Activated naive CD4-positive, alpha-beta T cell treated with anti-CD3 and anti-CD28 coated beads, Interleukin-2, amount 50 U/mL, for 72 hours (primary cell): ENCODE data around the gene PSMD12. TPM values are rescaled to one million over a fixed set of nuclear protein-coding genes. Genes with fewer than 3 reads are reported as not detected.
"Not testable (repeated sequence)": the region's sequence is repeated elsewhere in the genome, so short reads cannot be mapped to it uniquely, and the experiment has no call there.

ENCODE experiments used
- ATAC-seq, 2 donors: fragments of 150-1000 bp; cut with Tn5 transposase; 2 replicates each; pipeline ENCODE4 v1.10.0; 2021; ENCODE audit warnings: mild to moderate bottlenecking in 2 of 2, moderate library complexity in 2 of 2
- DNase-seq, 2 donors: peaks; one replicate each; pipeline ENCODE4 v3.0.0; 2021 to 2022; ENCODE audit warnings: low spot score in 2 of 2
- H3K27ac Mint-ChIP-seq, 2 donors: one replicate each; pipeline ENCODE4 v1.8.0; 2022; ENCODE audit warnings: mild to moderate bottlenecking in 2 of 2, mixed read lengths in 2 of 2
- H3K36me3 Mint-ChIP-seq, 2 donors: one replicate each; pipeline ENCODE4 v1.8.0; 2022; ENCODE audit warnings: mixed read lengths in 2 of 2
- H3K9me3 Mint-ChIP-seq, 2 donors: one replicate each; pipeline ENCODE4 v1.8.0; 2022; ENCODE audit warnings: mixed read lengths in 2 of 2
- total RNA-seq, 2 donors: library from RNA; stranded (reverse); gene quantifications; one replicate each; pipeline ENCODE4 v1.2.3, GENCODE V29; 2022

Gene PSMD12
- total RNA-seq, 2 donors from 2014 or later = 79.7 to 92.9 TPM

DNA sequence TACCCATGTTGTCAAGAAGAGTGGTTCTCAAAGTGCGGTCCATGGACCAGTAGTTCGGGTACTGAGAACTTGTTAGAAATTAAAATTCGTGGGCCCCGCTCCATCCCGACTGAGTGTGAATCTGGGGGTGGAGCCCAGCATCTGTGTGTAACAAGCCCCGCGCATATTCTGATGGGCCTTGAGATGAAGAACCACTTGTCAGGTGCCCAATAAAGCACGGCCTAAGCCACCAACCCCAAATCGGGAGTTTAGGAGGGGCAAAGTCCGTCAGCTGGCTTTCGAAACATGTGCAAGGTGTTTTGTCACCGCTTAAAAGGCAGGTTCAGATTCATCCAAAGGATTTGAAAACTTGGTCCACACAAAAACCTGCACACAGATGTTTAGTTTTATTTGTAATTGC lies 29.5 kb downstream of the PSMD12 start:
- no peak for DNase-seq
- Mint-ChIP-seq H3K27ac (no peak overlapping the region), H3K36me3 (peaks cover 9 to 23% of the 10 kb centered on the region in 2 donors), H3K9me3 (no peaks in the 10 kb centered on the region)
- ATAC-seq = no peak

- ATAC-seq (no peak), DNase-seq (no peak)
- Mint-ChIP-seq H3K36me3 (peaks cover 0 to 8% of the 10 kb centered on the region in 2 donors), H3K27ac (no peak overlapping the region), H3K9me3 (no peaks in the 10 kb centered on the region)
Observed at GRCh38 chr17:67335245-67335835, 31.0 kb downstream of the PSMD12 start.

GRCh38 chr17:67332162-67332508 lies 34.2 kb downstream of the PSMD12 start:
- not testable (repeated sequence) for H3K9me3 Mint-ChIP-seq, DNase-seq, H3K27ac Mint-ChIP-seq, ATAC-seq, H3K36me3 Mint-ChIP-seq

GRCh38 chr17:67331381-67332161 lies 34.8 kb downstream of the PSMD12 start:
- not testable (repeated sequence) for H3K9me3 Mint-ChIP-seq, H3K27ac Mint-ChIP-seq, ATAC-seq, H3K36me3 Mint-ChIP-seq, DNase-seq

DNA sequence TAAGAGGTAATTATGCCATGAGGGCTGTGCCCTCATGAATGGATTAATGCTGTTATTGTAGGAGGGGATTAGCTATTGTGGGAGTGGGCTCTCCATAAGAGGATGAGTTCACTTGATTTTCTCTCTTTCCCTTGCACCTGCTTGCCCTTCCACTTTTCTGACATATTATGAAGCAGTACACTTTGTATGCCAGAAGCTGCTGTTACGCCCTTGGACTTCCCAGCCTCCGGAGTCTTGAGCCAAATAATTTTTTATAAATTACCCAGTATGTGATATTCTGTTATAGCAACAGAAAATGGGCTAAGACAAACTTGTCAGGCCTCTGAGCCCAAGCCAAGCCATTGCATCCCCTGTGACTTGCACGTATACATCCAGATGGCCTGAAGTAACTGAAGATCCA lies 38.4 kb downstream of the PSMD12 start:
- Mint-ChIP-seq H3K9me3 (no peaks in the 10 kb centered on the region), H3K27ac (no peak overlapping the region), H3K36me3 (no peaks in the 10 kb centered on the region)
- DNase-seq (no peak), ATAC-seq (no peak)

GRCh38 chr17:67326959-67327745 lies 39.2 kb downstream of the PSMD12 start:
- H3K27ac Mint-ChIP-seq, H3K36me3 Mint-ChIP-seq, H3K9me3 Mint-ChIP-seq, DNase-seq, ATAC-seq: not testable (repeated sequence)

DNA sequence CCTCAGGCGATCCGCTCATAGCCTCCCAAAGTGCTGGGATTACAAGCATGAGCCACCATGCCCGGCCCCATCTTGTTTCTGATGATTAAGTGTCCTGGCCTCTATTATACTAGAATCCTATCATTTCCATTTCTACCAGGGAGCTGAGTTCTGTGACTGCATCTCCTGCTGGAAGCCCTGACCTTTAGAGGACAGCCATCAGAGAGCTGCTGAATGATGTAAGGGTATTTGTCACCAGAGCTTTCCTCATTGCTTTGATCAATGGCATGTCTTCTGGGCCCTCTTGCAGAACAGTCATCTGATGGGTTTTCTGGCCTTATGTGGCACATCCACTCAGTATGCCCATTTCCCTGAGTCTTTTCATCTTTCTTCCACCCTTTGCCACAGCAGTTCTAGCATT lies 39.9 kb downstream of the PSMD12 start:
- Mint-ChIP-seq H3K9me3 (no peaks in the 10 kb centered on the region), H3K36me3 (no peaks in the 10 kb centered on the region), H3K27ac (no peak overlapping the region)
- DNase-seq (no peak), ATAC-seq (peak in 1 of 2 donors; percentile 50)

DNA sequence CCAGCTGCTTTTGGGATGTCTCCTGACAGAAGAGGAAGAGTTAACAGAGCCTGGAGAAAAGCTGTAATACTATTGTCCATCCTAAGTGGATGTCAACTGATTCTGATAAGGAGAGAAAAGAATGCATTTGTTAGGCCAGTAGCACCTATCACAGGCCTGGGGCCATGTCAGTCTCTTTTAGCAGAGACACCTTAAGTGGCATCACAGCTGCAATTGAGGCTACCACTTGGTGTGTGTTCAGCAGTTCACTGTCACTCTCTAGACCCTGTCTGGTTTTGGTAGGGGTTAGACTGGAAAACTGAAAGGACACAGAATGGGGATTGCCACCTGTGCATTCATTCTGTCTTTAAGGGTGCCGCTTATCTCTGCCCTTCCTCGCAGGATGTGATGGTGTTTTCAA lies 42.0 kb downstream of the PSMD12 start:
- DNase-seq (no peak), ATAC-seq (no peak)
- no peak overlapping the region for H3K27ac Mint-ChIP-seq
- H3K36me3 Mint-ChIP-seq = no peaks in the 10 kb centered on the region
- no peaks in the 10 kb centered on the region for H3K9me3 Mint-ChIP-seq

DNA sequence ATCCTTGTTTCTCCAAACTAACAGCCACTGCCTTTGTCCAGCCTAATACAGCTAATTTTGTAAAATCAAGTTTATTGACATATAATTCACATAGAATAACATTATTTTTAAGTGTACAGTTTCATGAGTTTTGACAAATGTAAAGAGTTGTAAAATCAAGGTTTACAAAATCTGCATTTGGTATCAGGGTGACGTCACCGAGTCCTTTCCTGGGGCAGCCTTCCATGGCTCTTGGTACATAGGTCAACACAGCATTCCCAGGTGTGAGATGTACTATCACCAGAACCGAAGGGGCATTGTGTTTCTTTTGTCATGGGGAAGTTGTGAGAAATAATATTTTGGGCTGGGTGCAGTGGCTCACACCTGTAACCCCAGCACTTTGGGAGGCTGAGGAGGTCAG lies 42.9 kb downstream of the PSMD12 start:
- no peak for DNase-seq
- no peaks in the 10 kb centered on the region for H3K9me3 Mint-ChIP-seq
- H3K27ac Mint-ChIP-seq = no peak overlapping the region
- no peak for ATAC-seq
- H3K36me3 Mint-ChIP-seq = no peaks in the 10 kb centered on the region

- no peaks in the 10 kb centered on the region for H3K36me3 Mint-ChIP-seq
- H3K9me3 Mint-ChIP-seq = no peaks in the 10 kb centered on the region
- no peak for ATAC-seq
- DNase-seq = no peak
- no peak overlapping the region for H3K27ac Mint-ChIP-seq
Observed at GRCh38 chr17:67322042-67322787, 44.2 kb downstream of the PSMD12 start.

GRCh38 chr17:67321486-67321885 lies 44.9 kb downstream of the PSMD12 start:
- not testable (repeated sequence) for DNase-seq, H3K9me3 Mint-ChIP-seq

GRCh38 chr17:67316781-67317180 lies 49.6 kb downstream of the PSMD12 start:
- Mint-ChIP-seq H3K9me3 (no peaks in the 10 kb centered on the region), H3K36me3 (no peaks in the 10 kb centered on the region), H3K27ac (no peak overlapping the region)
- DNase-seq (no peak), ATAC-seq (no peak)

More at GRCh38 chr17:67321486-67321885, 44.9 kb downstream of the PSMD12 start:
- not testable (repeated sequence) for H3K36me3 Mint-ChIP-seq, ATAC-seq, H3K27ac Mint-ChIP-seq

GRCh38 chr17:67315865-67316264 lies 50.5 kb downstream of the PSMD12 start:
- ATAC-seq (no peak), DNase-seq (no peak)
- Mint-ChIP-seq H3K27ac (no peak overlapping the region), H3K36me3 (no peaks in the 10 kb centered on the region), H3K9me3 (no peaks in the 10 kb centered on the region)

DNA sequence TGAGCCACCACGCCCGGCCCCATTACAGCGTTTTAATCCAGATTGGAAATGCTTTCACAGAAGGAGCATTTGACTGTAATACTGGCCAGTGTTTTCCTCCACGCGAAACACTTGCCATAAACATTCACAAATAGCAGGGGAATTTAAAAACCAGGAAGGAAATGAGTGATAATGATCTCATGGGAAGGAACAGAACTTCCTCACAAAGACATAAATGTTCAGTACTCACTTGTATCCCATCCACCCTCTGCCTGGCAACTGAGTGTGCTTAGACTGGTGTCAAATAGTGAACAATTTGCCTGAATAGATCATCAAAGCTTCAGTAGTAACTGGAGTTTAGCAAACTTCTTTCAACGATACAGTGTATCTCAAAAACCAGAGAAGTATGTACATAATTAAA lies 54.1 kb downstream of the PSMD12 start:
- no peak overlapping the region for H3K27ac Mint-ChIP-seq
- no peak for ATAC-seq
- no peaks in the 10 kb centered on the region for H3K9me3 Mint-ChIP-seq
- H3K36me3 Mint-ChIP-seq = no peaks in the 10 kb centered on the region
- DNase-seq = no peak

DNA sequence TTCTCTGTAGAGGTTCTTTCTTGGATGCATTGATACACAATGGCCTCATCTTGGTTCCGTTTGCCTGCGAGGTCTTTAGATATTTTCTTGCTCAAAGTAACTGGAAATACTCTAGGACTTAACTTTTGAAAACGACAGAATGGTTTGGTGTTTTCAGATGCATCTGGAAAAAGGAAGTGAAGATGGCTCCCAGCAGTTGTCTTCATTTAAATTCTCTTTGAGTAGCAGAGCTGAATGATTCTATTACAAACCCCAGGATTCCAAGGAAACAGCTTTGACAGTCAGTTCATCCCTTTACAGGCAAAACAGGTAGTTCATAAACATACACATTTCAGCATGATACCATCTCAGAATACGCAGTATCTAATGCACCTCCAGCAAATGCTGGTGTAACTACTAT lies 54.8 kb downstream of the PSMD12 start:
- DNase-seq (no peak), ATAC-seq (no peak)
- H3K9me3 Mint-ChIP-seq = no peaks in the 10 kb centered on the region
- H3K27ac Mint-ChIP-seq = no peak overlapping the region
- no peaks in the 10 kb centered on the region for H3K36me3 Mint-ChIP-seq

DNA sequence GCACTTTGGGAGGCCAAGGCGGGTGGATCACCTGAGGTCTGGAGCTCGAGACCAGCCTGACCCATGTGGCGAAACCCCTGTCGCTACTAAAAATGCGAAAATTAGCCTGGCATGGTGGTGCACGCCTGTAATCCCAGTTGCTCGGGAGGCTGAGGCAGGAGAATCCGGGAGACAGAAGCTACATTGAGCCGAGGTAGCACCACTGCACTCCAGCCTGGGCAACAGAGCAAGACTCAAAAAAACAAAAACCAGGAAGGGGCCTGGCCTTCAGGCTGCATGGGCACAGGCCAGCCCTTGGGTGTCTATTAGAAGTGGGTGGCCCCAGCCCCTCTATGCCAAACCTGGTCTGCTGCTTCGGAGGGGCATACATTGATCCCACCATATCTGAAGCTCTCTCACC lies 56.0 kb downstream of the PSMD12 start:
- no peaks in the 10 kb centered on the region for H3K9me3 Mint-ChIP-seq
- DNase-seq = no peak
- no peak overlapping the region for H3K27ac Mint-ChIP-seq
- ATAC-seq = no peak
- no peaks in the 10 kb centered on the region for H3K36me3 Mint-ChIP-seq
